Endothelial cell of umbilical vein (primary cell): Measurements from ENCODE around the gene LUC7L. TPM values are rescaled to one million over a fixed set of nuclear protein-coding genes. Genes with fewer than 3 reads are reported as not detected.

Experiments used
- BruUV-seq: library from RNA; stranded (reverse); fragments of 400-500 nt; replicated peaks from 2 replicates; lab custom pipeline; 2021; lab: Mats Ljungman, UMichigan
- CTCF ChIA-PET: fragments of 300-600, 350-600 bp; sonication (Branson Sonifier 250); formaldehyde crosslinking; loops from one replicate; lab custom pipeline; 2021; ENCODE audit warnings: antibody characterized with exemption, inconsistent platforms; lab: Charles Lee
- POLR2A ChIA-PET: fragments of 300-600, 350-600 bp; sonication (Branson Sonifier 250); formaldehyde crosslinking; loops from one replicate; lab custom pipeline; 2021; ENCODE audit warnings: antibody characterized with exemption, inconsistent platforms; lab: Charles Lee
- DNase-seq: peaks from one replicate; pipeline ENCODE4 v3.0.0-alpha.2; 2011; ENCODE audit warnings: low read depth, low spot score
- FAIRE-seq: peaks from 2 replicates; lab custom pipeline; 2011; peaks lifted over from hg19 to GRCh38; lab: Jason Lieb, UNC
- H2AFZ ChIP-seq: 2 replicates; pipeline ENCODE4 v1.6.0; 2012; ENCODE audit warnings: low read depth, low read length, control low read depth, inconsistent platforms
- H3K27ac ChIP-seq: 2 replicates; pipeline ENCODE4 v1.5.1; 2011; ENCODE audit warnings: low read depth, mild to moderate bottlenecking, control low read depth, low read length, moderate library complexity; ENCODE audit not compliant: insufficient read depth
- H3K27me3 ChIP-seq, 2 experiments: 2 replicates each; pipeline versions ENCODE4 v1.6.0 to v1.6.1; 2011; ENCODE audit warnings: low read length in 2 of 2, mixed read lengths in 1 of 2; ENCODE audit not compliant: control insufficient read depth in 2 of 2, insufficient read depth in 2 of 2
- H3K36me3 ChIP-seq, 2 experiments: 2 replicates in 1 of 2; 3 replicates in 1 of 2; pipeline ENCODE4 v1.5.1; 2011; ENCODE audit warnings: low read length in 2 of 2, mild to moderate bottlenecking in 1 of 2, moderate library complexity in 1 of 2; ENCODE audit not compliant: control insufficient read depth in 2 of 2, insufficient read depth in 2 of 2; ENCODE audit errors: extremely low read depth in 1 of 2
- H3K4me1 ChIP-seq: 3 replicates; pipeline ENCODE4 v1.5.1; 2011; ENCODE audit warnings: mild to moderate bottlenecking, low read length; ENCODE audit not compliant: control insufficient read depth, insufficient read depth; ENCODE audit errors: extremely low read depth
- H3K4me2 ChIP-seq: 2 replicates; pipeline ENCODE4 v1.6.1; 2011; ENCODE audit warnings: low read length, control low read depth, mixed read lengths; ENCODE audit not compliant: insufficient read depth
- H3K4me3 ChIP-seq, 3 experiments: fragments of 200-600 bp in 1 of 3; sonication (generic), shearing (Covaris generic) in 1 of 3; replicated peaks in 1 of 3; 2 replicates each; pipeline ENCODE4 v1.5.1; 2011 to 2016; ENCODE audit warnings: control low read depth in 3 of 3, low read length in 3 of 3, mild to moderate bottlenecking in 2 of 3, inconsistent platforms in 1 of 3, low read depth in 1 of 3, moderate library complexity in 1 of 3; ENCODE audit not compliant: insufficient read depth in 1 of 3
- H3K79me2 ChIP-seq: 2 replicates; pipeline ENCODE4 v1.6.0; 2012; ENCODE audit warnings: low read length, inconsistent platforms; ENCODE audit not compliant: control insufficient read depth, insufficient read depth
- H3K9ac ChIP-seq: replicated peaks from 2 replicates; pipeline ENCODE3; 2011; ENCODE audit warnings: low read length, control low read depth; ENCODE audit not compliant: insufficient read depth; ENCODE audit errors: extremely low read depth
- H3K9me1 ChIP-seq: replicated peaks from 3 replicates; pipeline ENCODE4 v1.6.0; 2011; ENCODE audit warnings: mild to moderate bottlenecking, low read length; ENCODE audit not compliant: control insufficient read depth, insufficient read depth; ENCODE audit errors: extremely low read depth
- H3K9me3 ChIP-seq: replicated peaks from 2 replicates; pipeline ENCODE4 v1.5.1; 2012; ENCODE audit warnings: low read length, inconsistent platforms; ENCODE audit not compliant: control insufficient read depth, insufficient read depth
- H4K20me1 ChIP-seq: replicated peaks from 2 replicates; pipeline ENCODE3; 2011; ENCODE audit warnings: mild to moderate bottlenecking, low read length; ENCODE audit not compliant: control insufficient read depth, insufficient read depth; ENCODE audit errors: extremely low read depth
- CTCF ChIP-seq, 2 donors: IDR thresholded peaks; 1 replicate in 1 of 2; 2 replicates in 1 of 2; pipeline ENCODE4 v1.5.1; 2011; ENCODE audit warnings: low read length in 2 of 2, mild to moderate bottlenecking in 2 of 2, moderate library complexity in 2 of 2, control low read depth in 1 of 2, inconsistent platforms in 1 of 2, low read depth in 1 of 2; ENCODE audit not compliant: insufficient read depth in 1 of 2; ENCODE audit errors: extremely low read depth in 1 of 2
- EZH2 ChIP-seq: IDR thresholded peaks from 2 replicates; pipeline ENCODE4 v1.6.1; 2012; ENCODE audit warnings: borderline replicate concordance, low read depth, mild to moderate bottlenecking, moderate library complexity, low read length, inconsistent platforms; ENCODE audit not compliant: severe bottlenecking
- FOS ChIP-seq: IDR thresholded peaks from 2 replicates; pipeline ENCODE4 v1.6.1; 2011; ENCODE audit warnings: mild to moderate bottlenecking, low read length, moderate library complexity, borderline replicate concordance; ENCODE audit not compliant: insufficient read depth
- GATA2 ChIP-seq: IDR thresholded peaks from 2 replicates; pipeline ENCODE4 v1.7.0; 2011; ENCODE audit warnings: low read depth, mild to moderate bottlenecking, moderate library complexity, mixed read lengths, low read length; ENCODE audit not compliant: insufficient read length, insufficient read depth
- JUN ChIP-seq: IDR thresholded peaks from 2 replicates; pipeline ENCODE4 v1.6.1; 2011; ENCODE audit warnings: borderline replicate concordance, low read depth; ENCODE audit not compliant: insufficient read length, insufficient read depth
- MYC ChIP-seq: IDR thresholded peaks from one replicate; pipeline ENCODE4 v1.6.1; 2011; ENCODE audit warnings: mild to moderate bottlenecking, low read depth, low read length
- POLR2A ChIP-seq: IDR thresholded peaks from 2 replicates; pipeline ENCODE4 v1.6.1; 2012; ENCODE audit warnings: low read depth, mild to moderate bottlenecking, control low read depth, low read length
- POLR2AphosphoS5 ChIP-seq: IDR thresholded peaks from 2 replicates; pipeline ENCODE4 v1.6.1; 2012; ENCODE audit warnings: low read depth, mild to moderate bottlenecking, control low read depth, low read length, moderate library complexity; ENCODE audit not compliant: insufficient read depth
- dilution Hi-C: fragments of 300-500 bp; cut with MboI; formaldehyde crosslinking; loops from one replicate; pipeline ENCODE4 v1.15.0; 2019; ENCODE audit warnings: low sequenced_read_pairs; ENCODE audit not compliant: extremely low pct_ligation_motif_present
- intact Hi-C: fragments of 100-400 bp; cut with micrococcal nuclease; formaldehyde crosslinking; loops from one replicate; pipeline ENCODE4 v1.10.0; 2022
- polyA plus RNA-seq, 4 experiments: library from polyadenylated mRNA; depleted of rRNA in 3 of 4; stranded (reverse) in 3 of 4; unstranded in 1 of 4; fragments of >200 nt; gene quantifications; 2 replicates each; pipeline versions ENCODE4 v1.2.1 to v1.2.3, GENCODE V29; 2011 to 2012; ENCODE audit warnings: missing spikeins in 1 of 4
- total RNA-seq: library from RNA; stranded (reverse); gene quantifications from 2 replicates; pipeline ENCODE4 v1.2.3, GENCODE V29; 2021
- TF ChIP-seq, protein P1 (sequence below): IDR thresholded peaks from 2 replicates; pipeline ENCODE4 v1.6.1; 2011; ENCODE audit not compliant: insufficient read depth, insufficient read length

LUC7L gene
- total and polyA plus RNA-seq, 2 donors (not counting 3 experiments of a cell fraction or from before 2014, with no cell fraction given): 75.4 to 94.7 TPM

GRCh38 chr16:276426-277077, 47.3 kb upstream of the LUC7L start:
- Histone ChIP-seq H3K4me3 (no peak overlapping the region), H3K4me1 (peaks cover 3% of the 10 kb centered on the region), H3K27ac (no peak overlapping the region), H4K20me1 (no peaks in the 10 kb centered on the region), H3K36me3 (no peaks in the 10 kb centered on the region), H3K9ac (no peak overlapping the region), H2AFZ (peak overlapping the region; percentile 54), H3K9me1 (no peaks in the 10 kb centered on the region), H3K9me3 (no peaks in the 10 kb centered on the region), H3K27me3 (peaks cover 4% of the 10 kb centered on the region in 2 experiments), H3K79me2 (no peaks in the 10 kb centered on the region), H3K4me2 (no peak overlapping the region)
- intact Hi-C loops: no loop called here
- DNase-seq (no peak), FAIRE-seq (no peak)
- CTCF ChIA-PET: interaction anchor here (0.6 to 1.6 kb wide), 3 partner anchors 20 to 86 kb away, joined by 3 to 4 read pairs (median 3); no protein-coding TSS in a partner anchor
- dilution Hi-C loops: no loop called here
- no TSS peak for BruUV-seq
- no peak for TF ChIP-seq JUN
- no peak for TF ChIP-seq POLR2A
- TF ChIP-seq, protein P1, sequence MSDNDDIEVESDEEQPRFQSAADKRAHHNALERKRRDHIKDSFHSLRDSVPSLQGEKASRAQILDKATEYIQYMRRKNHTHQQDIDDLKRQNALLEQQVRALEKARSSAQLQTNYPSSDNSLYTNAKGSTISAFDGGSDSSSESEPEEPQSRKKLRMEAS: no peak
- no peak for TF ChIP-seq CTCF (IDR thresholded peaks at IDR 0.05; ENCODE audit: extremely low read depth in 1 of 2, insufficient read depth in 1 of 2, low read depth in 1 of 2, low read length in 2 of 2)
- TF ChIP-seq FOS: no peak
- no peak for TF ChIP-seq MYC
- no peak for TF ChIP-seq POLR2AphosphoS5
- TF ChIP-seq EZH2: no peak
- no peak for TF ChIP-seq GATA2
- POLR2A ChIA-PET: no interaction called here
